Esophagus muscularis mucosa (tissue), 4 donors: ENCODE measurements around the gene CMTM2. TPM values are rescaled to one million over a fixed set of nuclear protein-coding genes. Genes with fewer than 3 reads are reported as not detected.

ENCODE experiments used
- DNase-seq: peaks from one replicate; pipeline ENCODE4 v3.0.0-alpha.2; 2017; ENCODE audit errors: extremely low spot score
- H3K27ac ChIP-seq, 4 donors: fragments of 200-600 bp; sonication (generic); replicated peaks in 1 of 4; 1 replicate in 3 of 4; 2 replicates in 1 of 4; pipeline ENCODE4 v1.5.1; 2016 to 2019; ENCODE audit warnings: mild to moderate bottlenecking in 1 of 4
- H3K27me3 ChIP-seq, 4 donors: fragments of 200-600 bp; sonication (generic); one replicate each; pipeline versions ENCODE4 v1.5.1 to v1.6.0; 2016 to 2019
- H3K36me3 ChIP-seq, 4 donors: fragments of 200-600 bp; sonication (generic); one replicate each; pipeline ENCODE4 v1.5.1; 2016 to 2019
- H3K4me1 ChIP-seq, 4 donors: fragments of 200-600 bp; sonication (generic); one replicate each; pipeline ENCODE4 v1.5.1; 2016 to 2019
- H3K4me3 ChIP-seq, 4 donors: fragments of 200-600 bp; sonication (generic); 1 replicate in 2 of 4; 2 replicates in 2 of 4; pipeline ENCODE4 v1.5.1; 2016 to 2019; ENCODE audit warnings: mild to moderate bottlenecking in 4 of 4, moderate library complexity in 1 of 4
- H3K9me3 ChIP-seq, 4 donors: fragments of 200-600 bp; sonication (generic); 1 replicate in 3 of 4; 2 replicates in 1 of 4; pipeline ENCODE4 v1.5.1; 2016 to 2019
- EP300 ChIP-seq: sonication (generic); formaldehyde crosslinking; IDR thresholded peaks from one replicate; pipeline ENCODE4 v1.6.1; 2017; ENCODE audit warnings: antibody characterized with exemption
- POLR2A ChIP-seq: fragments of 450-650 bp; IDR thresholded peaks from one replicate; pipeline ENCODE4 v1.6.1; 2017; ENCODE audit warnings: antibody characterized with exemption, moderate library complexity, mild to moderate bottlenecking, low read depth
- POLR2AphosphoS5 ChIP-seq, 2 donors: sonication (generic); formaldehyde crosslinking; IDR thresholded peaks; one replicate each; pipeline ENCODE4 v1.6.1; 2017; ENCODE audit warnings: antibody characterized with exemption in 2 of 2
- WGBS: methylation state at CpG from one replicate; pipeline ENCODE4 v1.1.5; 2018; 5-methylcytosine and 5-hydroxymethylcytosine counted together
- intact Hi-C: fragments of 100-400 bp; cut with DNase I; formaldehyde crosslinking; loops from one replicate; pipeline ENCODE4 v1.15.1; 2023
- total RNA-seq, 4 donors: library from RNA; depleted of rRNA; stranded (reverse); fragments of >200 nt; gene quantifications; one replicate each; pipeline versions ENCODE4 v1.1.0 to v1.2.1, GENCODE V29; 2016
- TF ChIP-seq, protein P1 (sequence below), 3 experiments: fragments of 200-600 bp in 2 of 3; fragments of 450-650 bp in 1 of 3; sonication (generic) in 2 of 3; IDR thresholded peaks; one replicate each; pipeline ENCODE4 v1.5.1; 2017 to 2019; ENCODE audit warnings: antibody characterized with exemption in 3 of 3, mild to moderate bottlenecking in 2 of 3, moderate library complexity in 1 of 3

CMTM2 gene
- total RNA-seq, 4 donors from 2014 or later, result 1.8 TPM; not detected in 3

DNA sequence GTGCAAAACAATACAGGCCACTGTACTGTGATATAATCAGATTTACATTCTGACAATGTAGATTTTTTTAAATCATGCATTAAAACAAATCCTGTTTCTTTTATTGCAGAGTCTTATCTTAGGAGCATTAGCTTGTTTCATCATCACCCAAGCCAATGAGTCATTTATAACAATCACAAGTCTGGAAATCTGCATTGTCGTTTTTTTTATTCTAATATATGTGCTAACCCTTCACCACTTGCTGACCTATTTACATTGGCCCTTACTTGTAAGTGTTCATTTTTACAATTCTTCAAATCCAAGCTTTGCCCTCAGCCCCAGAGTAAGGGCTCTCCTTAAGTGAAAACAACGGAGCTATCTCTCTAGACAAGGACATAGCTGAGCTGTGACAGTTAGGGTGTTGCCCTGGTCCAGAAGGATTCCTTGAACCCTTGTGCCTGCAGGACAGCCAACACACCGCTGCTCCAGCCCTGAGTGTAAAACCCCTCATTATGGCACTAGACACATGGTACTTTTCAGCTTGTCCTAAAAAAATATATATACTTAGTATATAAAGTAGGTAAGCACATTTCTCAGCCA, 9.3 kb upstream of the CMTM2 start:
- no peak overlapping the region for H3K4me3 ChIP-seq
- 72% methylated on average over 3 of the region's 3 CpGs for WGBS
- no peaks in the 10 kb centered on the region for H3K9me3 ChIP-seq
- intact Hi-C loops, result no loop called here
- peaks cover 11 to 23% (median 14%) of the 10 kb centered on the region in 4 donors for H3K36me3 ChIP-seq
- H3K27me3 ChIP-seq, result no peaks in the 10 kb centered on the region
- DNase-seq, result no peak
- TF ChIP-seq POLR2A, result no peak
- TF ChIP-seq, protein P1, sequence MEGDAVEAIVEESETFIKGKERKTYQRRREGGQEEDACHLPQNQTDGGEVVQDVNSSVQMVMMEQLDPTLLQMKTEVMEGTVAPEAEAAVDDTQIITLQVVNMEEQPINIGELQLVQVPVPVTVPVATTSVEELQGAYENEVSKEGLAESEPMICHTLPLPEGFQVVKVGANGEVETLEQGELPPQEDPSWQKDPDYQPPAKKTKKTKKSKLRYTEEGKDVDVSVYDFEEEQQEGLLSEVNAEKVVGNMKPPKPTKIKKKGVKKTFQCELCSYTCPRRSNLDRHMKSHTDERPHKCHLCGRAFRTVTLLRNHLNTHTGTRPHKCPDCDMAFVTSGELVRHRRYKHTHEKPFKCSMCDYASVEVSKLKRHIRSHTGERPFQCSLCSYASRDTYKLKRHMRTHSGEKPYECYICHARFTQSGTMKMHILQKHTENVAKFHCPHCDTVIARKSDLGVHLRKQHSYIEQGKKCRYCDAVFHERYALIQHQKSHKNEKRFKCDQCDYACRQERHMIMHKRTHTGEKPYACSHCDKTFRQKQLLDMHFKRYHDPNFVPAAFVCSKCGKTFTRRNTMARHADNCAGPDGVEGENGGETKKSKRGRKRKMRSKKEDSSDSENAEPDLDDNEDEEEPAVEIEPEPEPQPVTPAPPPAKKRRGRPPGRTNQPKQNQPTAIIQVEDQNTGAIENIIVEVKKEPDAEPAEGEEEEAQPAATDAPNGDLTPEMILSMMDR (IDR thresholded peaks at IDR 0.05), result no peak
- TF ChIP-seq POLR2AphosphoS5 (IDR thresholded peaks at IDR 0.05), result no peak
- TF ChIP-seq EP300, result no peak
- peaks cover 0 to 6% (median 0%) of the 10 kb centered on the region in 4 donors for H3K4me1 ChIP-seq
- no peak overlapping the region for H3K27ac ChIP-seq

DNA sequence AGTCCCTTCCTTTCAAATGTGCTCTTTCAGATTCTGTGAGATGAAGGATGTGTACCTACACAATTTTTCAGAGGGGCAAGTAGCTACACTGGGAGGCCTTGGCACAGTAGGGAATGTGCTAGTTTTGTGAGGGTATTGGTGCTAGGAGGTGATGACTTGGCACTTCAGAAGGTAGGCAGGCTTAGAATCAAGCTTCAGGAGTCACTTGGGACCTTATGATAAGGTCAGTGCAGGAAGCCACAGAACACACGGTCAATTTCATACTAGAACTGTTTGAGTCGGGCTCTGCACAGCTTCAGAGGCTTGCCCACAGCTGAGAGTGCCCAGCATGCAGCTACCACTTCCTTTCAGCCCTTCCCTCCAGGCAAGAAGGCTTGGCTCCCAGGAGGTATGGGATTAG, 6.9 kb upstream of the CMTM2 start:
- Histone ChIP-seq H3K9me3 (no peaks in the 10 kb centered on the region), H3K27me3 (peaks cover 0 to 16% (median 0%) of the 10 kb centered on the region in 4 donors), H3K4me3 (no peak overlapping the region), H3K27ac (no peak overlapping the region), H3K4me1 (peaks cover 0 to 6% (median 0%) of the 10 kb centered on the region in 4 donors), H3K36me3 (no peaks in the 10 kb centered on the region)
- TF ChIP-seq EP300 (no peak), POLR2AphosphoS5 (IDR thresholded peaks at IDR 0.05) (no peak), POLR2A (no peak)
- TF ChIP-seq, protein P1 (IDR thresholded peaks at IDR 0.05), result no peak
- intact Hi-C loops, result no loop called here
- WGBS, result 83% methylated on average over 2 of the region's 2 CpGs
- no peak for DNase-seq

DNA sequence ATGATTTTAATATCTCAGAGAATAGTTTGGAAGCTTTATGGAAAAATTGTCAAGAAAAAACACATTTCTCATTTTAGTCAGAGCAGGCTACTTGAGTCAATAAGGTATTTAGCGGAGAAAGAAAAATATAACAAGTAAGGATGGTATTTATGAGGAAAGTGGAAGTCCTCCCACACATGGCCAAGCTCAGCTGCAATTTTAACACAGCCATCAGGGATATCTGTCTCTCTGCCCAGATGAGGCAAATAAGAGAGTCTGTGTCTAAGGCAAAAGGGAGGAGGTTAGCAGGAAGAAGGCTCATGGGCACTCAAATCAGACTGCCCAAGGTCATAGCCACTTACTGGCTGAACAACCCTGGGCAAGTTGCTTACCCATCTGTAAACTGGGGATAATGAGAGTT, 5.2 kb upstream of the CMTM2 start:
- WGBS, result 94% methylated on average over 1 of the region's 1 CpG
- intact Hi-C loops, result no loop called here
- H3K27ac ChIP-seq, result no peak overlapping the region
- DNase-seq, result no peak
- H3K36me3 ChIP-seq, result no peaks in the 10 kb centered on the region
- TF ChIP-seq, protein P1 (IDR thresholded peaks at IDR 0.05), result no peak
- peaks cover 0 to 33% (median 8%) of the 10 kb centered on the region in 4 donors for H3K27me3 ChIP-seq
- H3K9me3 ChIP-seq, result no peaks in the 10 kb centered on the region
- no peak overlapping the region for H3K4me3 ChIP-seq
- H3K4me1 ChIP-seq, result peaks cover 7 to 16% (median 11%) of the 10 kb centered on the region in 4 donors

DNA sequence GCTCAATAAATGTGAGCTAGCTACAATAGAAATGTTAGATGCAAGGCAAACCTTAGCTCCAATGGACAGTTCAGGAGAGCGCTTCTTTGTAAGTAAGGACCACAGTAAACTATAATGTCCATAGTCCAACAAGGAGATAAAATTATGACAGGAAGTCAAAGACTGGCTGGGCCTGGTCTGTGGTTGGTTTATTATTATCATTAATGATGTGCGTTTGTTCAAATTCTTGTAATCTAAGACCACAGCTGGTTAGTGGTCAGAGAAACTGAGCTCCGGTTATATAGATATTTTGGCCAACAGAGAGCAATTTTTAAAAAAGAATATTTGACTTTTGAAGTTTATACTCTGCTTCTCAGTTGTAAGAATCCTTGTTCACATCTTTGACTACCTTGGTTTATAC, 4.7 kb upstream of the CMTM2 start:
- DNase-seq, result no peak
- TF ChIP-seq EP300 (no peak), POLR2AphosphoS5 (IDR thresholded peaks at IDR 0.05) (no peak), POLR2A (no peak)
- TF ChIP-seq, protein P1 (IDR thresholded peaks at IDR 0.05), result no peak
- intact Hi-C loops, result no loop called here
- H3K4me3 ChIP-seq, result no peak overlapping the region
- H3K4me1 ChIP-seq, result peaks cover 10 to 20% (median 14%) of the 10 kb centered on the region in 4 donors
- H3K27me3 ChIP-seq, result peaks cover 0 to 38% (median 8%) of the 10 kb centered on the region in 4 donors
- H3K9me3 ChIP-seq, result no peaks in the 10 kb centered on the region
- no peaks in the 10 kb centered on the region for H3K36me3 ChIP-seq
- WGBS, result 93% methylated on average over 3 of the region's 3 CpGs
- no peak overlapping the region for H3K27ac ChIP-seq

DNA sequence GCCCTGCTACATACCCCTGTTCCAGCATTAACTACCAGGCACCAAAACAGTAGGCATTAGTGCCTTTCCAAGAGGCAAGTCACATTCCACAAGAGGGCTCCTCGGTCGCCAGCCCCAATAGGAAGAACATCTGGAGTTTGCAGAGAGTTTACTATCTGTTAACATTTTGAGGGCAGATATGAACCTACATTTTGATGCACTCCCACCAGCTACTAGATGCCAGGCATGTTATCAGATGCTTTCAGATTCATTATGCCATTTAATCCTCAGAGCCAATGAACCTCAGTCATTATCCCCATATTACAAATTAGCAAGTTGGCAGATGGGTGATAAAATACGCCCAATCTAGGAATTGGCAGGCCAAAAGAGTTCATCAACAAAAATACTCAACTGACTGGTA, 4.2 kb upstream of the CMTM2 start:
- no peak for DNase-seq
- 98% methylated on average over 3 of the region's 3 CpGs for WGBS
- TF ChIP-seq POLR2AphosphoS5 (IDR thresholded peaks at IDR 0.05), result no peak
- no peak for TF ChIP-seq EP300
- no peak for TF ChIP-seq POLR2A
- TF ChIP-seq, protein P1 (IDR thresholded peaks at IDR 0.05), result no peak
- Histone ChIP-seq H3K9me3 (no peaks in the 10 kb centered on the region), H3K27ac (no peak overlapping the region), H3K4me1 (peaks cover 10 to 19% (median 14%) of the 10 kb centered on the region in 4 donors), H3K4me3 (no peak overlapping the region), H3K27me3 (peaks cover 0 to 41% (median 8%) of the 10 kb centered on the region in 4 donors), H3K36me3 (no peaks in the 10 kb centered on the region)
- intact Hi-C loops, result no loop called here
